Ishikawa (cell line): ENCODE results near the gene VAV3.

Experiments used
- CEBPB ChIP-seq: IDR thresholded peaks from 2 replicates; pipeline ENCODE4 v1.6.1; 2012
- CREB1 ChIP-seq: IDR thresholded peaks from 2 replicates; pipeline ENCODE4 v1.6.1; 2012; ENCODE audit warnings: low read depth
- EGR1 ChIP-seq: IDR thresholded peaks from 2 replicates; pipeline ENCODE4 v1.6.1; 2012
- EP300 ChIP-seq: IDR thresholded peaks from 2 replicates; pipeline ENCODE4 v1.6.1; 2012; ENCODE audit warnings: borderline replicate concordance
- FOXM1 ChIP-seq: IDR thresholded peaks from 2 replicates; pipeline ENCODE4 v1.6.1; 2012; ENCODE audit warnings: low read depth, borderline replicate concordance
- NFIC ChIP-seq: IDR thresholded peaks from 2 replicates; pipeline ENCODE4 v1.6.1; 2012
- RAD21 ChIP-seq: IDR thresholded peaks from 2 replicates; pipeline ENCODE4 v1.6.1; 2012; ENCODE audit warnings: low read depth
- REST ChIP-seq: IDR thresholded peaks from 2 replicates; pipeline ENCODE4 v1.6.1; 2012; ENCODE audit warnings: low read depth, mild to moderate bottlenecking
- TAF1 ChIP-seq: IDR thresholded peaks from 2 replicates; pipeline ENCODE4 v1.6.1; 2012; ENCODE audit warnings: low read depth, mild to moderate bottlenecking
- TCF12 ChIP-seq: IDR thresholded peaks from 2 replicates; pipeline ENCODE4 v1.6.1; 2012; ENCODE audit warnings: low read depth
- TEAD4 ChIP-seq: IDR thresholded peaks from 2 replicates; pipeline ENCODE4 v1.6.1; 2012
- YY1 ChIP-seq: IDR thresholded peaks from 2 replicates; pipeline ENCODE4 v1.6.1; 2012; ENCODE audit warnings: low read depth
- ZBTB7A ChIP-seq: IDR thresholded peaks from 2 replicates; pipeline ENCODE4 v1.6.1; 2012; ENCODE audit warnings: low read depth
- TF ChIP-seq, protein P1 (sequence below): IDR thresholded peaks from 2 replicates; pipeline ENCODE4 v1.6.1; 2012
- TF ChIP-seq, protein P2 (sequence below): IDR thresholded peaks from 2 replicates; pipeline ENCODE4 v1.6.1; 2012

VAV3 gene

DNA sequence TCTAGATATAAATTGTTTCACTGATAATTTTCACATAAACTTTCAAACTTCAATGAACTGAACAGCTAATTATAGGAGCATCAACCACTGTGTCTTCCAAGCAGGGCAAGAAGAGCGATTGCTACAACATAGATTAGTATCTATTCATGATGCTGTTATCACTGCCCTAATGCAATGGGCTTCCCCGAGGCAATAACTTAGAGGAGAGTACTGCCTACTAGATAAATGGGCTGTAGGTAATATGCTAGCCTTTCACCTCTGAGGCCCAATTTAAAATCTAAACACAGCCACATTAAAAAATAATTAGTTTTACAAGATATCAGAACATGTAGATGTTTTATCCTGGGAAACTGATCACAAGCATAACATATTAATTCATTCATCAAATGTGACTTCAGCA, 318.0 kb downstream of the VAV3 start:
- TF ChIP-seq TCF12: no peak

DNA sequence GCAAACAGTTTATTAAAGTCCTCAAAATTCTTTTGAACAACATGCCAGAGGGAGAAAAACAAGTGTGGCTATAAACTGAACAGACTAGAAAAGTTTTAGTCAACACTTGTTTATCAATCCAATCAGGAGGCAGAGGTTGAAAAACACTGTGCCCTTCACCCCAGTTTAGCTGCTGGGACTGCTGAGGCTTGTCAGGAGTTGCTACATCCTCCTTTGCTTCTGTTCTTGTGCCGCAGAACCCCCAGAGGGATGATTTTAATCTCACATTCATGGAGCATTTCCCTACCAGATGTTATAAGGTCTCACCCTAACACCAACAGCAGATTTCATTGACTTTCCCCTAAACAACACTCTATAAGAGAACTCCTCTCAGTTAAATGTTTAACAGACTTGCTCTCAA, 321.2 kb downstream of the VAV3 start:
- TF ChIP-seq CEBPB: no peak
- TF ChIP-seq, protein P1, sequence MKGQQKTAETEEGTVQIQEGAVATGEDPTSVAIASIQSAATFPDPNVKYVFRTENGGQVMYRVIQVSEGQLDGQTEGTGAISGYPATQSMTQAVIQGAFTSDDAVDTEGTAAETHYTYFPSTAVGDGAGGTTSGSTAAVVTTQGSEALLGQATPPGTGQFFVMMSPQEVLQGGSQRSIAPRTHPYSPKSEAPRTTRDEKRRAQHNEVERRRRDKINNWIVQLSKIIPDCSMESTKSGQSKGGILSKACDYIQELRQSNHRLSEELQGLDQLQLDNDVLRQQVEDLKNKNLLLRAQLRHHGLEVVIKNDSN: no peak
- TF ChIP-seq CREB1: no peak
- no peak for TF ChIP-seq TAF1
- TF ChIP-seq FOXM1: no peak
- no peak for TF ChIP-seq NFIC
- no peak for TF ChIP-seq ZBTB7A
- TF ChIP-seq TEAD4: no peak
- no peak for TF ChIP-seq REST
- TF ChIP-seq, protein P2, sequence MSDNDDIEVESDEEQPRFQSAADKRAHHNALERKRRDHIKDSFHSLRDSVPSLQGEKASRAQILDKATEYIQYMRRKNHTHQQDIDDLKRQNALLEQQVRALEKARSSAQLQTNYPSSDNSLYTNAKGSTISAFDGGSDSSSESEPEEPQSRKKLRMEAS: no peak
- no peak for TF ChIP-seq EP300
- TF ChIP-seq EGR1: no peak
- no peak for TF ChIP-seq RAD21
- no peak for TF ChIP-seq TCF12

GRCh38 chr1:107640207-107640606, 324.8 kb downstream of the VAV3 start:
- TF ChIP-seq FOXM1 (no peak), EGR1 (no peak), ZBTB7A (no peak), REST (no peak), EP300 (no peak), CEBPB (no peak), CREB1 (no peak), RAD21 (no peak), TAF1 (no peak), YY1 (no peak), TEAD4 (no peak), NFIC (no peak), TCF12 (no peak)
- TF ChIP-seq, protein P2: no peak
- TF ChIP-seq, protein P1: no peak

DNA sequence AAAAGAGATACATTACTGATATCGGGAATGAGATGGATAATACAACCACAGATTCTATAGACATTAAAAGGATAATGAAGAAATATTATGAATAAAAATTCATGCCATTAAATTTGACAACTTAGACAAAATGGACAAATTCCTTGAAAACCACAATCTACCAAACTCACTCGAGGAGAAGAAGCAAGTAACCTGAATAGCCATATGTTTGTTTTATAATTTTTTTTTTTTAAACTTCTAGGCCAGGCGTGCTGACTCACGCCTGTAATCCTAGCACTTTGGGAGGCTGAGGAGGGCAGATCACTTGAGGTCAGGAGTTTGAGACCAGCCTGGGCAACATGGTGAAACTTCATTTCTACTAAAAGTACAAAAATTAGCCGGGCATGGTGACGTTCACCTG, 327.9 kb downstream of the VAV3 start:
- TF ChIP-seq EGR1 (no peak), REST (no peak)
- TF ChIP-seq, protein P1: no peak
- TF ChIP-seq, protein P2: no peak

GRCh38 chr1:107633596-107633995, 331.4 kb downstream of the VAV3 start:
- TF ChIP-seq CREB1 (no peak), EGR1 (no peak), TCF12 (no peak), YY1 (no peak)
